HG02973 (cell line): ENCODE data around the gene NUDT16.
"Not testable (repeated sequence)": the region's sequence is repeated elsewhere in the genome, so short reads cannot be mapped to it uniquely, and the experiment has no call there.

ENCODE experiments used
- ATAC-seq: cut with Tn5 transposase; IDR thresholded peaks from one replicate; pipeline ENCODE4 v1.9.1; 2021; ENCODE audit warnings: moderate library complexity; ENCODE audit not compliant: unreplicated experiment

Gene NUDT16

GRCh38 chr3:131381445-131382291, at the start of gene NUDT16:
NUDT16 (plus strand) TSS chr3:131381774; CDS start chr3:131381805, 31 bp downstream.
- peak; percentile 99 for ATAC-seq

- ATAC-seq: no peak
These were observed 42.5 kb upstream of the NUDT16 start for GRCh38 chr3:131338948-131339640.

GRCh38 chr3:131341761-131342160, 39.8 kb upstream of the NUDT16 start:
- no peak for ATAC-seq

GRCh38 chr3:131348911-131349310, 32.7 kb upstream of the NUDT16 start:
- no peak for ATAC-seq

DNA sequence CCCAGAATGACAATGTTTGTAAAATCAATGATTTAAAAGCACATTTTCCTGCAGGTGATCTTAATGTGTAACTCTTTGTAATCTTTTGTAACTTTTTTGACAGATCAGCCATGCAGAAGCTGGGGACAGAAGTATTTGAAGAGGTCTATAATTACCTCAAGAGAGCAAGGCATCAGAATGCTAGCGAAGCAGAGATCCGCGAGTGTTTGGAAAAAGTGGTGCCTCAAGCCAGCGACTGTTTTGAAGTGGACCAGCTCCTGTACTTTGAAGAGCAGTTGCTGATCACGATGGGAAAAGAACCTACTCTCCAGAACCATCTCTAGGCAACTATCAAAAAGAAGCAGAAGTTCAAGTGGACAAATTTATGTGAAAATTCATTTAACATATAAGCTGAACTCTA, 32.1 kb upstream of the NUDT16 start:
- no peak for ATAC-seq

- ATAC-seq: no peak
These were observed 31.6 kb upstream of the NUDT16 start for GRCh38 chr3:131349946-131350347.

DNA sequence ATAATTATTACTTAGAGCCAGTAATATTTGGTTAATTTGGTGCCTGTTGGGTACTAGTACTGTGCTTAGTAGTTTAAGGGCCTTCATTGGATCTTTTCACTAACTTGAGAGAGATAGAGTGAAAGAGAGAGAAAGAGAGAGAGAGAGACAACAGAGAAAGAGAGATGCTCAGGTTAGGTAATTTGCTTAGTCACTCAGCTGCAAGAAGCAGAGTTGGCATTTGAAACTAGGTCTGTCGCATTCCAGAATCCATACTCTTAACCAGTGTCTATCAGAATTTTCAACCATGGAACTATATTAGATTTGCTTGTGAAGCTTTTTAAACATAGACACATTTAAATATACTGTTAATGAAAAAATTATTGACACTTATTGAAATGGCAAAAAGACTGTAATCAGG, 31.1 kb upstream of the NUDT16 start:
- no peak for ATAC-seq

DNA sequence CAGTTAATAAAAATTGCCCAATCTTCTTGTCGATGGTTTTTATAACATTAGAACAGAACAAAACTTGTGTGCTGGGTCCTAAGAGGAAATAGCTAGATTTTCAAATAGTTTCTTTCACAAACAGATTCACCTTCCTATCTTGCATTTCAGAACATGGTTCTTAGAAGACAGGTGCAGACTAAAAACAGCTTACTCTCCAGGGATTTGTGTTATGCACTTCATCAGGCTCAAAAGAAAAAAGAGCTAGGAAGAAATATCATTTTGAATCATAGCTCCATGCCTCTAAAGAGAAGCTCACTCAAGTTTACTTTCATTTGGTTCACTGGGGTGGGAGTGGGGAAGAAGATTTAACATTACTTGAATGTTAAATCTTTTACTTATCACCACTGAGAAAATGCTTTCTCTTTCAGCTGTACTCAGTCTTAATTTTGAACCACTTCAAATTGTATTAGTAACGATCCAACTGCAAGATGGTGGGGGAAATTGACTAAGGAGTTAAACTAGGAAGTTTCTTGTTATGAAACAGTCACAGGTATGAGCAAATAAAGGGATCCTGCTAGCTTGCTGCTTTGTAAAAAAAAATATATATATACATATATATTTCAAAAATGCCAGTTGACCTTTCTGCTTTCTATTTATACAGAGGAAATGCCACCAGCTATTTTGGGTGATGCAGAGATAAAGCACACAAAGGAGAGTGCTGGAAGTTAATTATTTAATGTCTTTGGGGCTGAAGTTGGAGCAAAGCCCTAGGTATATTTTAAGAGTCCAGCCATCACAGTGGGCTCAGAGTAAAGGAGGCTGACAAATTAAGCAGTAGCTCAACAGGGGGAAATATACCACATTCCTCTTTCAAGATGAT, 28.3 kb upstream of the NUDT16 start:
- ATAC-seq: no peak

DNA sequence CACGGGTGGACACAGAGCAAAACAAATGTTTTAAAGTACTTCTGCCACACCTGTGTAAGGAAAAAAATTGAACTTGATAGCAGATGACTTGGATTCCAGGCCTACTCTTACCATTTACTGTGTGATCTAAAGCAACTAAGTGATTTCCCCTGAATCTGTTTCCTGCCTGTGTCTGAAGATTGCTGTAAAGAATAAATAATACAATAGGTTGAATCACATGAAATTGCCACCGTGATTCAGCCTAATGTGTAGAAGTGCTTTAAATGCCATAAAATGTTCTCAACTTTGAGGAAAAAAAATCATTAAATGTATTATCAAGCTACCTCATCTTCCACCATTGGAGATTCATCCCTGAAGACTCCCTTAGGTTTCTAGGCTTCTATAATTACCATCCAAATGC, 27.6 kb upstream of the NUDT16 start:
- ATAC-seq: no peak

GRCh38 chr3:131356006-131356595, 25.5 kb upstream of the NUDT16 start:
- ATAC-seq: no peak

- no peak for ATAC-seq
These were observed 24.3 kb upstream of the NUDT16 start for GRCh38 chr3:131357275-131357674.

DNA sequence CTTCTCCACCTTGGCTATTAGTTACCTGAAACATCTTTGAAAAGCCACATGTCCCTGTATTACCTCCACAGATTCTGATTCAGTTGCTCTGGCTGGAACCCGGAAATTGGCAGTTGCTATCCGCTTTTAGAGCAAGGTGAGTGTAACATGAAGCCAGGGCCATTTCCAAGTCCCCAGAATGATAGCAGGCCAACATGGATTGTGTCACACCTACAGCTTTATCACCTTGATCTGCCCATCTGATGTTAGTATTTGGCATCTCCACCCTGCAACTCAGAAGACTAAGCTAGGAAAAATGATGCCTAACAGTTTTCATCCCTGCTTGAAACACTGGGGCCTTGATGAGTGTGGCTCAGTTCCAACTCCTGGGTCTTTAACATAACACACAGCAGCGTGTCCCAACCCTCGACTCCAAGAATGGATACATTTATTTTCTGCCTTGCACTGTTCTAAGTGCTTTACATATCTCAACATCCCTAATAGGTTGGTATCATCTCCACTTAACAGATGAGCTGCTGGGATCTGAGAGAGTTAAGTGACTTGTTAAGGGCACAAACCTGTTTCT, 21.3 kb upstream of the NUDT16 start:
- no peak for ATAC-seq

DNA sequence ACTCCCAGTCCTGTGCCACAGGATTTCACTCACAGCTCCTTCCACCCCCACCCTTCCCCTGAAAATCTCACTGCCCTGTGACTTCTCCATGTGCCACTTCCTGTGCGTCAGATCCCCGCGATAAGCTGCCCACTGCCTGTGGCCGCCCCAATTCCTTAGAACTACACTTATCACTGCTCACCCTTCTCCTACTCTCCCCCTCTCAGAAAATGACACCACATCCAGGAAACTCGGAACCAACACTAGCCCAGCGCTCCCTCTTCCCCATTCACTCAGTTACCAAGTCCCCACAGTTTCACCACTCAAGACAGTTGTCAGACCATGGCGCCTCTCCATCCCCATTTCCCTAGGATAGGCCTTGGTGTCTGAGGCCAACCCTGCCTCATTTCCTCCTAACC, 20.5 kb upstream of the NUDT16 start:
- ATAC-seq: not testable (repeated sequence)

DNA sequence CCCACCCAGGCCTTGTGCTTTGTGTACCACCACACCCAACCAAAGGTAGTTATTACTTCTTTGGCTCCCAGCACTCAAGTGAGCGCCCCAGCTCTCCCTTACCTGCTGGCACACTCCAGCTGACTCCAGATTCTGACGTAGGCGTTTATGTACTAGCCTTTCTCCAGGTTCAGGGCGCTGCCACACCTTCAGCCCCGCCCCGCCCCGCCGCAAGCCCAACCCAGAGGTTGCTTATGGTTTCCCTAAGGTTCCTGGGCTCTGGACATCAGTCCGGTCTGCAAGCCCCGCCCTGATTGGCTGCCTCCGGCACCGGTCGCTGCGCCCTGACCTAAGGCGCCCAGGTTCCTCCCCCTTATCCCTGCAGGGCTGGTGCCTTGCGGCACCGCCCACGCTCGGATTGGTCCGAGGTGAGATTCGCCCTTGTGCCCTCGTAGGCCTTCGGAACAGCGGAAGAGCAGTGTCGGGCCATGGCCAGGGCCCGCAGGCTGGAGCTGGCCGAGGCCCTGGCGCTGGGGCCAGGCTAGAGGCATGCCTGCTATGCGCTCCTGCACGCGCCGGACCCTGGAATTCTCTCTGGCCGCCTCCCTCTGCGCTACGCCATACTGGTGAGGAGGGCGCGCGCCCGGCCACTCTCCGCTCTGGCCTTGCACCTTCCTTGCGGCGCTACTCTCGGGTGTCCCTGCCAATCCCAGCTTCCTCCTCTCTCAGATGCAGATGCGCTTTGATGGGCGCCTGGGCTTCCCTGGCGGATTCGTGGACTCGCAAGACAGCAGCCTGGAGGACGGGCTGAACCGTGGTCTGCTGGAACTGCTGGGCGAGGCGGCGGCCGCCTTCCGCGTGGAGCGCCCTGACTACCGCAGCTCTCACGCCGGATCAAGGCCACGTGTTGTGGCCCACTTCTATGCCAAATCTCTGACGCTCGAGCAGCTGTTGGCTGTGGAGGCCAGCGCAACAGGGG, 19.8 kb upstream of the NUDT16 start:
- peak; percentile 96 for ATAC-seq

GRCh38 chr3:131363275-131363674, 18.3 kb upstream of the NUDT16 start:
- no peak for ATAC-seq

DNA sequence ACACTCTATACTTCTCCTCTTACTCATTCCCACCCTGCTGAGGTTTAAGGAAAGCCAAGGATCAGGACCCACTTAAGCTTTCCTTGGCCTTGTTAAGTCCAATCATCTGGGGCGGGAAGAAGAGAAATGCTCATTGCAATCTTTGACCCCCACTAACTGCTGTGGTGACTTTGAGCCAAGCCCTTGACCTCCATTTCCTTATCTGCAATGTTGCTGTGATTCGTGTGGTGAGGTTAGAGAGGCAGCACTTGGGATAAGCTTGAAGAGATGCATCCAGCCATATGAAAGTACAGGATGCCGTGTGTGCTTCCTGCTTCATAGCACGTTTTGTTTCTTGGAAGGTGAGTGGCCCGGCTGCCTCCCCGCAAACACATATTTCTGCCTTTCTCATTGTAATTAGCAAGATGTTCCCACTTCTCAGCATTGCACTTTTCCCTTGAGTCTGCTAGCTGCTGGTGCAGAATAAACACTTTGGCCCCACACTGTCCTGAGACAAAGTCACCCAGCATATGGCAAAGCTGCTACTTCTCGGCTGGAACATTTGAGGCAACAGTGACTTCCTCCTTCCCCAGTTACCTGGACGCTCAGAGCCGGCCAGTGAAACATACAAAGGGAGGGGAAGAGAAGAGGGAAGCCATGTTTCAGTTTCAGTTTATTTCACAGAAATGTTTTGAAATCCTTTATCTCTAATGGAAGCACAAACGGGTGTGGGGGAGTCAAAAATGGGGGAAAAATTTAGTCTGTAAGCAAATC, 10.5 kb upstream of the NUDT16 start:
- ATAC-seq: no peak

- no peak for ATAC-seq
These were observed 9.9 kb upstream of the NUDT16 start for GRCh38 chr3:131371688-131372066.

DNA sequence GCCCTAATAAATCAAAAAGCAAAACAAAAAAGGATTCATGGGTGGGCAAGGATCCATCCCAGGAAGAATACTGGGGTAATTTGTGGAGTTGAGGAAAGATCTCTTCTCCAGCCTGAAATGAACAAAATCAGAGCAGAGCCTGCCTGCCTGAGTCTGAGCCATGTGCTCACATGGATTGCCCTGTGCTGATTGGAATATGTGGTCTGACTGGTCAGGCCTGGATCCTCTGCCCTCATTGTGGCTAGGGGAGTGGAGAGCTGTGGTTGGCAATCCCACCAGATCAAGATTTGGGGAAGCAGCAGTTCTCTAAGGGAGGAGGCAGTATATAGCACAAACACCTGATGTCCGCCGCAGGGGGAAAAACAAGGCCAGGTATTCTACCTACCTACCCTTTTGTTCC, 6.8 kb upstream of the NUDT16 start:
- ATAC-seq: no peak
